GM18907 (cell line): ENCODE results near the gene GP9.
"Not testable (repeated sequence)": the region's sequence is repeated elsewhere in the genome, so short reads cannot be mapped to it uniquely, and the experiment has no call there.

ENCODE experiments used
- ATAC-seq: cut with Tn5 transposase; IDR thresholded peaks from one replicate; pipeline ENCODE4 v1.9.1; 2021; ENCODE audit warnings: mild to moderate bottlenecking, moderate library complexity; ENCODE audit not compliant: unreplicated experiment

The GP9 gene

GRCh38 chr3:129106866-129107565 is 46.4 kb downstream of the GP9 start:
- no peak for ATAC-seq

- ATAC-seq: no peak
Observed at GRCh38 chr3:129107793-129108192, 47.2 kb downstream of the GP9 start.

- ATAC-seq: not testable (repeated sequence)
Observed at GRCh38 chr3:129111076-129111780, 50.6 kb downstream of the GP9 start.
